Prostate gland (tissue), 2 donors: ENCODE results near the gene PLXDC1.

Source experiments
- POLR2A ChIP-seq: fragments of 450-650 bp; IDR thresholded peaks from one replicate; pipeline ENCODE4 v1.6.1; 2016; ENCODE audit warnings: antibody characterized with exemption, mild to moderate bottlenecking
- POLR2AphosphoS5 ChIP-seq: sonication (generic); formaldehyde crosslinking; IDR thresholded peaks from one replicate; pipeline ENCODE4 v1.6.1; 2017; ENCODE audit warnings: antibody characterized with exemption
- TF ChIP-seq, protein P1 (sequence below), 4 experiments: fragments of 200-600 bp in 2 of 4; fragments of 450-650 bp in 2 of 4; sonication (generic) in 2 of 4; IDR thresholded peaks; 1 replicate in 3 of 4; 2 replicates in 1 of 4; pipeline ENCODE4 v1.5.1; 2016 to 2019; ENCODE audit warnings: antibody characterized with exemption in 4 of 4, mild to moderate bottlenecking in 2 of 4, moderate library complexity in 2 of 4

DNA sequence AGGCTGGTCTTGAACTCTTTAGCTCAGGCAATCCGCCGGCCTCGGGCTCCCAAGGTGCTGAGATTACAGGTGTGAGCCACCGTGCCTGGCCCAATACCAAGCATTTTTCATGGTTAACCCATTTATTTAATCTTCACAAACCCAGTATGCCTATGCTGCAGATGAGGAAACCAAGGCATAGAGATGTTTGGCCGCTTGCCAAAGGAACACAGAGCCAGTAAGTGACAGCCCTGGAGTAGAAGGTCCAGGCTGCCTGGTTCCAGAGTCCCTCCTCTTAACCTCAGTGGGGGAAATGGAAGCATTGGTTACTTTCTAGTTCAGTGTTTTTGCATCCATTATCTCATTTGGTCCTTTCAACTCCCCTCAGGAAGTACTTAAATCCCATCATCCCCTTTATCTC lies 29.9 kb upstream of the PLXDC1 start:
- TF ChIP-seq POLR2A (no peak), POLR2AphosphoS5 (no peak)
- TF ChIP-seq, protein P1, sequence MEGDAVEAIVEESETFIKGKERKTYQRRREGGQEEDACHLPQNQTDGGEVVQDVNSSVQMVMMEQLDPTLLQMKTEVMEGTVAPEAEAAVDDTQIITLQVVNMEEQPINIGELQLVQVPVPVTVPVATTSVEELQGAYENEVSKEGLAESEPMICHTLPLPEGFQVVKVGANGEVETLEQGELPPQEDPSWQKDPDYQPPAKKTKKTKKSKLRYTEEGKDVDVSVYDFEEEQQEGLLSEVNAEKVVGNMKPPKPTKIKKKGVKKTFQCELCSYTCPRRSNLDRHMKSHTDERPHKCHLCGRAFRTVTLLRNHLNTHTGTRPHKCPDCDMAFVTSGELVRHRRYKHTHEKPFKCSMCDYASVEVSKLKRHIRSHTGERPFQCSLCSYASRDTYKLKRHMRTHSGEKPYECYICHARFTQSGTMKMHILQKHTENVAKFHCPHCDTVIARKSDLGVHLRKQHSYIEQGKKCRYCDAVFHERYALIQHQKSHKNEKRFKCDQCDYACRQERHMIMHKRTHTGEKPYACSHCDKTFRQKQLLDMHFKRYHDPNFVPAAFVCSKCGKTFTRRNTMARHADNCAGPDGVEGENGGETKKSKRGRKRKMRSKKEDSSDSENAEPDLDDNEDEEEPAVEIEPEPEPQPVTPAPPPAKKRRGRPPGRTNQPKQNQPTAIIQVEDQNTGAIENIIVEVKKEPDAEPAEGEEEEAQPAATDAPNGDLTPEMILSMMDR (IDR thresholded peaks at IDR 0.05) = no peak
